Activated CD8-positive, alpha-beta T cell treated with anti-CD3 and anti-CD28 coated beads for 36 hours (primary cell): ENCODE results near the gene NALCN. TPM values are rescaled to one million over a fixed set of nuclear protein-coding genes. Genes with fewer than 3 reads are reported as not detected.

Experiments used
- ATAC-seq: fragments of 200-7000 bp; cut with Tn5 transposase; one replicate; pipeline ENCODE4 v1.10.0; 2021; ENCODE audit warnings: mild to moderate bottlenecking, moderate library complexity
- CTCF ChIA-PET: fragments of 350-600 bp; sonication (Branson Sonifier 250); formaldehyde crosslinking; loops from one replicate; lab custom pipeline; 2021; ENCODE audit warnings: antibody characterized with exemption; lab: Charles Lee
- POLR2A ChIA-PET: fragments of 350-600 bp; sonication (Branson Sonifier 250); formaldehyde crosslinking; loops from one replicate; lab custom pipeline; 2021; ENCODE audit warnings: antibody characterized with exemption; lab: Charles Lee
- DNase-seq: peaks from one replicate; pipeline ENCODE4 v3.0.0-alpha.2; 2020
- H3K27ac Mint-ChIP-seq: one replicate; pipeline ENCODE4 v1.8.0; 2021; ENCODE audit warnings: mild to moderate bottlenecking, mixed read lengths
- H3K27me3 Mint-ChIP-seq: one replicate; pipeline ENCODE4 v1.8.0; 2021; ENCODE audit warnings: mixed read lengths
- H3K36me3 Mint-ChIP-seq: one replicate; pipeline ENCODE4 v1.8.0; 2021; ENCODE audit warnings: low read depth, mixed read lengths
- H3K4me1 Mint-ChIP-seq: one replicate; pipeline ENCODE4 v1.8.0; 2021; ENCODE audit warnings: low read depth, mixed read lengths
- H3K4me3 Mint-ChIP-seq: one replicate; pipeline ENCODE4 v1.8.0; 2021; ENCODE audit warnings: mild to moderate bottlenecking, moderate library complexity, mixed read lengths
- H3K9me3 Mint-ChIP-seq: one replicate; pipeline ENCODE4 v1.8.0; 2021; ENCODE audit warnings: mixed read lengths
- CTCF ChIP-seq: fragments of 200-600 bp; IDR thresholded peaks from one replicate; pipeline ENCODE4 v1.8.0; 2022; ENCODE audit warnings: antibody characterized with exemption, mild to moderate bottlenecking
- intact Hi-C: fragments of 100-400 bp; cut with micrococcal nuclease; formaldehyde crosslinking; loops from one replicate; pipeline ENCODE4 v1.10.0; 2022
- total RNA-seq, 2 experiments: library from RNA; stranded (reverse); gene quantifications; one replicate each; pipeline ENCODE4 v1.2.3, GENCODE V29; 2021

NALCN gene
- total RNA-seq, 2 experiments from 2014 or later = not detected

GRCh38 chr13:101010100-101010499 lies 406.2 kb downstream of the NALCN start:
- H3K36me3 Mint-ChIP-seq = no peaks in the 10 kb centered on the region
- ChIA-PET CTCF (no interaction called here), POLR2A (no interaction called here)
- intact Hi-C loops = no loop called here
- H3K9me3 Mint-ChIP-seq = no peaks in the 10 kb centered on the region
- ATAC-seq (no peak), DNase-seq (no peak)
- no peaks in the 10 kb centered on the region for H3K4me1 Mint-ChIP-seq
- TF ChIP-seq CTCF = no peak
- H3K27ac Mint-ChIP-seq = no peak overlapping the region
- H3K27me3 Mint-ChIP-seq = no peaks in the 10 kb centered on the region
- no peak overlapping the region for H3K4me3 Mint-ChIP-seq

GRCh38 chr13:101007245-101007644 lies 409.1 kb downstream of the NALCN start:
- POLR2A ChIA-PET = interaction anchor here (0.7 kb wide), 1 partner anchor 14 kb away, joined by 3 read pairs; no protein-coding TSS in a partner anchor
- Mint-ChIP-seq H3K4me1 (no peaks in the 10 kb centered on the region), H3K9me3 (no peaks in the 10 kb centered on the region), H3K4me3 (no peak overlapping the region), H3K27me3 (peaks cover 3% of the 10 kb centered on the region), H3K36me3 (no peaks in the 10 kb centered on the region), H3K27ac (no peak overlapping the region)
- no peak for ATAC-seq
- no peak for DNase-seq
- intact Hi-C loops = no loop called here
- no peak for TF ChIP-seq CTCF
- CTCF ChIA-PET = no interaction called here

Other genes starting within 250 kb of the NALCN start
- gene ITGBL1, start 36.2 kb upstream of the NALCN start, total RNA-seq = not detected